Endothelial cell of umbilical vein (primary cell): ENCODE data around the gene FAM180B.

Experiments used
- EZH2 ChIP-seq: IDR thresholded peaks from 2 replicates; pipeline ENCODE4 v1.6.1; 2012; ENCODE audit warnings: borderline replicate concordance, low read depth, mild to moderate bottlenecking, moderate library complexity, low read length, inconsistent platforms; ENCODE audit not compliant: severe bottlenecking
- FOS ChIP-seq: IDR thresholded peaks from 2 replicates; pipeline ENCODE4 v1.6.1; 2011; ENCODE audit warnings: mild to moderate bottlenecking, low read length, moderate library complexity, borderline replicate concordance; ENCODE audit not compliant: insufficient read depth
- GATA2 ChIP-seq: IDR thresholded peaks from 2 replicates; pipeline ENCODE4 v1.7.0; 2011; ENCODE audit warnings: low read depth, mild to moderate bottlenecking, moderate library complexity, mixed read lengths, low read length; ENCODE audit not compliant: insufficient read length, insufficient read depth
- MAX ChIP-seq: IDR thresholded peaks from 2 replicates; pipeline ENCODE4 v1.6.1; 2011; ENCODE audit not compliant: insufficient read depth, insufficient read length
- MYC ChIP-seq: IDR thresholded peaks from one replicate; pipeline ENCODE4 v1.6.1; 2011; ENCODE audit warnings: mild to moderate bottlenecking, low read depth, low read length
- POLR2A ChIP-seq: IDR thresholded peaks from 2 replicates; pipeline ENCODE4 v1.6.1; 2012; ENCODE audit warnings: low read depth, mild to moderate bottlenecking, control low read depth, low read length
- POLR2AphosphoS5 ChIP-seq: IDR thresholded peaks from 2 replicates; pipeline ENCODE4 v1.6.1; 2012; ENCODE audit warnings: low read depth, mild to moderate bottlenecking, control low read depth, low read length, moderate library complexity; ENCODE audit not compliant: insufficient read depth
- TF ChIP-seq, protein P1 (sequence below), 2 donors: IDR thresholded peaks; 1 replicate in 1 of 2; 2 replicates in 1 of 2; pipeline ENCODE4 v1.5.1; 2011; ENCODE audit warnings: low read length in 2 of 2, mild to moderate bottlenecking in 2 of 2, moderate library complexity in 2 of 2, control low read depth in 1 of 2, inconsistent platforms in 1 of 2, low read depth in 1 of 2; ENCODE audit not compliant: insufficient read depth in 1 of 2; ENCODE audit errors: extremely low read depth in 1 of 2

DNA sequence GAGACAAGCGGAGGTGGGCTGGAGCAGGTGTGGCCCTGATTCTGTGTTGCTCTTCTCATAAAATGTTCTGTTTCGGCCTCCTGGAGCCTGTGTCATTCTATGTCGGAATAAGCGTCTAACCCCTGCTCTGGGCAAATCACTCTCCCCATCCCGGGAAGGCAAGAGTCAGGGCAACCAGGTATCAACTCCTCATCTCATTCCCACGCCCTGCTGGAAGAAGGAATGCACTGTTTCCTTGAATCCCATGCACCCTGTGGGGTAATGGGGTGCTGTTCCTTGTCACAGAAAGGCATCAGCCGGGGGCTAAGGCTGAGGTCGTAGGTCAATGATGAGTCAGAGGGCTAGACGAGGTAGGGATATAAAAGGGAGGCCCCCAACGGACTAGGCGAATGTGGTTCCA lies 2.6 kb downstream of the FAM180B start:
- TF ChIP-seq MAX = no peak
- no peak for TF ChIP-seq POLR2A
- TF ChIP-seq, protein P1, sequence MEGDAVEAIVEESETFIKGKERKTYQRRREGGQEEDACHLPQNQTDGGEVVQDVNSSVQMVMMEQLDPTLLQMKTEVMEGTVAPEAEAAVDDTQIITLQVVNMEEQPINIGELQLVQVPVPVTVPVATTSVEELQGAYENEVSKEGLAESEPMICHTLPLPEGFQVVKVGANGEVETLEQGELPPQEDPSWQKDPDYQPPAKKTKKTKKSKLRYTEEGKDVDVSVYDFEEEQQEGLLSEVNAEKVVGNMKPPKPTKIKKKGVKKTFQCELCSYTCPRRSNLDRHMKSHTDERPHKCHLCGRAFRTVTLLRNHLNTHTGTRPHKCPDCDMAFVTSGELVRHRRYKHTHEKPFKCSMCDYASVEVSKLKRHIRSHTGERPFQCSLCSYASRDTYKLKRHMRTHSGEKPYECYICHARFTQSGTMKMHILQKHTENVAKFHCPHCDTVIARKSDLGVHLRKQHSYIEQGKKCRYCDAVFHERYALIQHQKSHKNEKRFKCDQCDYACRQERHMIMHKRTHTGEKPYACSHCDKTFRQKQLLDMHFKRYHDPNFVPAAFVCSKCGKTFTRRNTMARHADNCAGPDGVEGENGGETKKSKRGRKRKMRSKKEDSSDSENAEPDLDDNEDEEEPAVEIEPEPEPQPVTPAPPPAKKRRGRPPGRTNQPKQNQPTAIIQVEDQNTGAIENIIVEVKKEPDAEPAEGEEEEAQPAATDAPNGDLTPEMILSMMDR (IDR thresholded peaks at IDR 0.05; ENCODE audit: extremely low read depth in 1 of 2, insufficient read depth in 1 of 2, low read depth in 1 of 2, low read length in 2 of 2) = no peak
- TF ChIP-seq EZH2 = no peak
- no peak for TF ChIP-seq GATA2
- no peak for TF ChIP-seq POLR2AphosphoS5
- TF ChIP-seq MYC = no peak
- no peak for TF ChIP-seq FOS
